ENCODE results near the gene CDKN1A. TPM values are rescaled to one million over a fixed set of nuclear protein-coding genes. Genes with fewer than 3 reads are reported as not detected.
A peak's percentile ranks its signal among the peaks of the same experiment; 100 is the strongest.

The CDKN1A gene
- total RNA-seq, 2 donors from 2014 or later: 311 to 457 TPM

DNA sequence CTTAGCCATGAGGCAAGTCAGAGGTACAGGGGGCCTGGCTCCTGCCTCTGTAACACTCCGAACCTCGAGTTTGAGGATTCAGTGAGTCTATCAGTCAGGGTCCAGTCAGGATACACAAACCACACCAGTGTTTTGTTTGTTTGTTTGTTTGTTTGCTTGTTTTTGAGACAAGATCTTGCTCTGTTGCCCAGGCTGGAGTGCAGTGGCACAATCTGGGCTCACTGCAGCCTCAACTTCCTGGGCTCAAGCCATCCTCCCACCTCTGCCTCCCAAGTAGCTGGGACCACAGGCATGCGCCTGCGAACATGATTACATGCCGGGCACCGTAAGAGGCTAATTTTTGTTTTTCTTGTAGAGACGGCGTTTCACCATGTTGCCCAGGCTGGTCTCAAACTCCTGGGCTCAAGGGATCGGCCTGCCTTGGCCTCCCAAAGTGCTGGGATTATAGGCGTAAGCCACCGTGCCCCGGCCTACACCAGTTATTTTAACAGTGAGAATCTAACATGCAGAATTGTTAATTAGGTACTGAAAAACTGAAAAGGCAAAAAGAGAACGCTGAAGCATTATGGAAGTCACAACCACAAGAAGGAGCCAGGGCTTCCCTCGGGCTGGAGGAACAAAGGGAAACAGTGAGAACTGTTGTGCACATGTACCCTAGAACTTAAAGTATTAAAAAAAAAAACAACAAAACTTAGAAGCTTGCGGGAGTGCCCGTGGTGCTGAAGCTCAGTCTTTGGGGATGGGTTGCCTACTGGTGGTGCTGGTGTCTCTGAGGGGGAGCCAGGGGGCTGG lies 44.0 kb upstream of the CDKN1A start:
- no peak for DNase-seq (ENCODE audit: low spot score)
- no peak for ATAC-seq (ENCODE audit: insufficient number of reproducible peaks, low FRiP score, low read depth)
- Histone ChIP-seq H3K4me3 (no peak overlapping the region), H3K27me3 (replicated peaks; ENCODE audit: insufficient read depth) (no peaks in the 10 kb centered on the region), H3K9me3 (no peaks in the 10 kb centered on the region), H3K4me1 (ENCODE audit: control insufficient read depth in 1 of 2, low read depth in 2 of 2) (peaks cover 11 to 18% of the 10 kb centered on the region in 2 donors), H3K27ac (peak overlapping the region in 1 of 2 donors; percentile 24), H3K36me3 (no peaks in the 10 kb centered on the region)
- TF ChIP-seq, protein P1, sequence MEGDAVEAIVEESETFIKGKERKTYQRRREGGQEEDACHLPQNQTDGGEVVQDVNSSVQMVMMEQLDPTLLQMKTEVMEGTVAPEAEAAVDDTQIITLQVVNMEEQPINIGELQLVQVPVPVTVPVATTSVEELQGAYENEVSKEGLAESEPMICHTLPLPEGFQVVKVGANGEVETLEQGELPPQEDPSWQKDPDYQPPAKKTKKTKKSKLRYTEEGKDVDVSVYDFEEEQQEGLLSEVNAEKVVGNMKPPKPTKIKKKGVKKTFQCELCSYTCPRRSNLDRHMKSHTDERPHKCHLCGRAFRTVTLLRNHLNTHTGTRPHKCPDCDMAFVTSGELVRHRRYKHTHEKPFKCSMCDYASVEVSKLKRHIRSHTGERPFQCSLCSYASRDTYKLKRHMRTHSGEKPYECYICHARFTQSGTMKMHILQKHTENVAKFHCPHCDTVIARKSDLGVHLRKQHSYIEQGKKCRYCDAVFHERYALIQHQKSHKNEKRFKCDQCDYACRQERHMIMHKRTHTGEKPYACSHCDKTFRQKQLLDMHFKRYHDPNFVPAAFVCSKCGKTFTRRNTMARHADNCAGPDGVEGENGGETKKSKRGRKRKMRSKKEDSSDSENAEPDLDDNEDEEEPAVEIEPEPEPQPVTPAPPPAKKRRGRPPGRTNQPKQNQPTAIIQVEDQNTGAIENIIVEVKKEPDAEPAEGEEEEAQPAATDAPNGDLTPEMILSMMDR (IDR thresholded peaks at IDR 0.05): no peak

DNA sequence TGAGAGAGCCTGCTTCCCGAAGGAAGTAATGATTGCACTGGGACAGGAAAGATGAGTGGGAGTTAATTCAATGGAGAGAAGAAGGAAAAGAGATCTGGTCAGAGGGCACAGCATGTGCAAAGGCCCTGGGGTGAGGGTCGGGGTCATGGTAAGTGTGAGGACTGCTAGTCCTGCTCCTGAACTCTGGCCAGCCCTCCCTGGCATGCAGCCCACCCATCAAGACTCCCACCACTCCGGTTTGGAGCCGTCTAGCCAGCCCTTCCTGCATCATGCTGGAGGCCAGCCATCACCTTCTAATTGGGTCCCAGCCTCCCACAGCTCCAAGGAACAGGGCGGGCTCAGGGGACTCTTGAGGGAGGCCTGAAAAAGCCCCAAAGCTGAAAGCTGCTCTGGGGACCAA lies 42.2 kb upstream of the CDKN1A start:
- H3K36me3 ChIP-seq: no peaks in the 10 kb centered on the region
- no peak overlapping the region for H3K4me3 ChIP-seq
- H3K4me1 ChIP-seq (ENCODE audit: control insufficient read depth in 1 of 2, low read depth in 2 of 2): peaks cover 9 to 17% of the 10 kb centered on the region in 2 donors
- TF ChIP-seq, protein P1 (IDR thresholded peaks at IDR 0.05): no peak
- no peak for DNase-seq (ENCODE audit: low spot score)
- H3K9me3 ChIP-seq: no peaks in the 10 kb centered on the region
- H3K27me3 ChIP-seq (replicated peaks; ENCODE audit: insufficient read depth): no peaks in the 10 kb centered on the region
- ATAC-seq (ENCODE audit: insufficient number of reproducible peaks, low FRiP score, low read depth): no peak
- no peak overlapping the region for H3K27ac ChIP-seq

DNA sequence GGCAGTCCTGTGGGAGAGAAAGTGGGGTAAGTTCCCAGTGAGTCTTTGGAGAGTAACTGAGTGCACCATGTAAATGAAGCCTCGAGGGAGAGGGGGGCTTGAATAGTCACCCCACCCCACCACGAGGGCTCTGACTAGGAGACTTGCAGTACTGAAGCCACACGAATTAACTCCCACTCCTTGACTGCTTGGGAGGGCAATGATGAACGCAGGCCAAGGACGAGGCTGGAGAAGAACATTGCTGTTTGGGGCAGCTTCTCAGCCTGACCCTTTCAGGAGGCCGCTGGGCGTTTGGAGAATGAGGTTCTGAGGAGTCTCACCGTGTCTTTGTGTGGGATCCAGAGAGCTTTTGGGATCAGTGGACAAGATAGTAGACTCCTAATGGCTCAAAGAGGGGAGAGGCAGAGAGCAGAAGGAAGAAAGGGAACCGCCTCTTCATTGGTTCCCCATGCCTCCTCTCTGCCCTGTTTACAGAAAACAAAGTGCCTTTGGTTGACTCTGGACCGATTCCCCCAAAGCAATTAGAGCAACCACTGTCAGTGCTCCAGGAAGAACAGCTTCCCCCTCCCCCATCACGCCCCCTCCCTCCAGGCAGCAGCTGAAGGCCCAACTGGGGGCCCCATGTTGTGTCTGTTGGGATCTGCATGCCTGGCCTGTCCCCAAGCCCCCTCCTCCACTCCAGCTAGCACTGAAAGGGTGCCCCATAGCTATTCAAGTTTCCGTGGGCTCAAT lies 41.7 kb upstream of the CDKN1A start:
- TF ChIP-seq, protein P1 (IDR thresholded peaks at IDR 0.05): no peak
- H3K4me1 ChIP-seq (ENCODE audit: control insufficient read depth in 1 of 2, low read depth in 2 of 2): peaks cover 9 to 17% of the 10 kb centered on the region in 2 donors
- H3K27me3 ChIP-seq (replicated peaks; ENCODE audit: insufficient read depth): no peaks in the 10 kb centered on the region
- no peak overlapping the region for H3K27ac ChIP-seq
- no peak overlapping the region for H3K4me3 ChIP-seq
- no peaks in the 10 kb centered on the region for H3K36me3 ChIP-seq
- no peak for DNase-seq (ENCODE audit: low spot score)
- H3K9me3 ChIP-seq: no peaks in the 10 kb centered on the region
- no peak for ATAC-seq (ENCODE audit: insufficient number of reproducible peaks, low FRiP score, low read depth)

DNA sequence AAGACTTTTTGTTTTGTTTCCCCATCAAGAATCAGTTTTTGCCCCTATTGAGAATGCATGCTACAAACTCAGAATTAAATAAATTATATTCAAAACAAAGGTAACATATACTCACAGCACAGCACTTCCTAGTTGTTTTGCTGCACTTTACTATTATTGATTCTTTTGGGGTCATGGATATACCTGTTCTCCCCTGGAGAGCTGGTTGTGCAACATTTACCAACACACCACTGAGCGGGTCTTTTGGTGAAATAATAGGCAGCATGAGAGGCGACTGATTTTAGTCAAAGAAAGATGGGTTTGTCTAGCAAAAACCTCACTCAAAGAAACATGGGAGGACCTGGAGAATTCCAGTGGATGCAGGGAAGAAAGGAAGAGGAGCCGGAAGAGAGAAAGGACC lies 39.9 kb upstream of the CDKN1A start:
- ATAC-seq (ENCODE audit: insufficient number of reproducible peaks, low FRiP score, low read depth): no peak
- no peaks in the 10 kb centered on the region for H3K27me3 ChIP-seq (replicated peaks; ENCODE audit: insufficient read depth)

More for the DNA sequence above, 39.9 kb upstream of the CDKN1A start:
- Histone ChIP-seq H3K27ac (no peak overlapping the region), H3K4me1 (ENCODE audit: control insufficient read depth in 1 of 2, low read depth in 2 of 2) (peaks cover 17 to 22% of the 10 kb centered on the region in 2 donors), H3K9me3 (no peaks in the 10 kb centered on the region), H3K4me3 (no peak overlapping the region), H3K36me3 (no peaks in the 10 kb centered on the region)
- no peak for DNase-seq (ENCODE audit: low spot score)
- TF ChIP-seq, protein P1 (IDR thresholded peaks at IDR 0.05): no peak

Data from thoracic aorta (tissue), 2 donors.